Measurements from ENCODE around the gene TRAF1.

The TRAF1 gene

DNA sequence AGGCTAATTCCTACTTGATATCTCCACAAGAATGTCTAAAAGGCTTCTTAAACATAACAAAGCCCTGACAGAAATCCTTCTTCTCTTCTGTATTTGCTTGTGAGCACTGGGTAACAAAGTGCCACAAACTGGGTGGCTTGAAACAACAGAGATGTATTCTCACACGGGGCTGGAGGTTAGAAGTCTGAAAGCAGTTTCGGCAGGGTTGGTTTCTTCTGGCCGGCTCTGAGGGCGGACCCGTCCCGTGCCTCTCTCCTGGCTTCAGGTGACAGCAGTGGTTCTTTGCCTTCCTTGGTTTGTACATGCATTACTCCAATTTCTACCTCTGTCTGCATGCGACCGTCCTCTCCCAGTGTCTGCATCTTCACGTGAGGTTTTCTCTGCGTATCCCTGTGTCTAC, 14.0 kb upstream of the TRAF1 start:
- DNase-seq (ENCODE audit: low read depth in 2 of 2) = no peak

DNA sequence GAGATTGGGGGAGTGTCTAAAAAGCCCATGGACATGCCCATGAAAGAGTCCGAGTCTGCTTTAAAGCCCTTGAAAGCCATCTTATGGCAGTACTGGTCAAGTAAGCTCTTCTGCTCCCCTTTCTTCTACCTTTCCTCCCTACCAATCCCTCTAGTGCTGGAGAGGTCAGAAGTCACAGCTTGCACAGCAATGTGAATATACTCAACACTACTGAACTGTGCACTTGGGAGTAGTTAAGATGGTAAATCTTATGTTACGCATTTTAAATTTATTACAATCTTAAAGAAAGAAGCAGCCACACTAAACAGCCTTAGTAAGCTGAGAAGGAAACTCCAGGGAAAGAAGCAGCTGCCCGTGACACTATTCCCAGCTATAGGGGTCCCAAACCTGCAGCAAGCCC, 12.3 kb upstream of the TRAF1 start:
- DNase-seq (ENCODE audit: low read depth in 2 of 2) = no peak

GRCh38 chr9:120937596-120937995, 11.0 kb upstream of the TRAF1 start:
- DNase-seq (ENCODE audit: low read depth in 2 of 2) = no peak

- DNase-seq (ENCODE audit: low read depth in 2 of 2) = no peak
Measured at GRCh38 chr9:120937127-120937526, 10.5 kb upstream of the TRAF1 start.

DNA sequence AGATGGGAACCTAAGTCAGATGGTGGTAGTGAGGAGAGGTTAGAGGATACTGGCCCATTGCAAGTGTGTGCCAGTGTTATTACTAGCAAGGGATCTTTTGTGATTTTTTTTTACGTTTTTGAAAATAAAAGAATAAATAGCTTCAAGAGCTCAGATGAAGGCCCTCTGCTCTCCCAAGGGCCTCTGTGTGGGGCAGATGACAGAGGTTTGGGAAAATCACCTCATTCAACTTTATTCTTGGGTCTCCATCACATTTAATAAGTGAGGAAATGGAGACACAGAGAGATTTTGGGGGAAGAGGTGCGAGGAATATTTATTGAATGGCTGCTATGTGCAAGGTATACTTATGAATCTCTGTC, 10.1 kb upstream of the TRAF1 start:
- no peak for DNase-seq (ENCODE audit: low read depth in 2 of 2)

GRCh38 chr9:120936011-120936763, 9.6 kb upstream of the TRAF1 start:
- DNase-seq (ENCODE audit: low read depth in 2 of 2) = peak; percentile 80 to 82

- no peak for DNase-seq (ENCODE audit: low read depth in 2 of 2)
Measured at GRCh38 chr9:120935383-120935857, 8.8 kb upstream of the TRAF1 start.

DNA sequence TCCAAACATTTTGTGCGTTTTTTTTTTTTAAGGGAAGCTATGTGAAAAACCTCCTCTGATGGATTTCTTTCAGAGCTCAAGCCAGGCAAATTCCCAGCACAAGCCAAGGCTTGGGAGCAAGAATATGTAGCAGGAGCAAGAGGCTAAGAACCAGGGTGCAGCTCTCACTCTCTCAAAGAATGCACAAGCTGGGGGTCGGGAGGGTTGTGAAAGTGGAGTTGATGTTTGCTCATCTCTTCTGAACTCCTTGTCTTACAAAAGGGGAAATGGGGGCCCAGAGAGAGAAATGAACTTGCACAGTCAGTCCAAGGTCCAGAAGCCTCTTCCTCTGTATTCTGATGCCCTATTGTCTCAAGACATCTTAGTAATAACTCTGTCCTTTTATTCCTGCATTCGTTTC, 7.7 kb upstream of the TRAF1 start:
- DNase-seq (ENCODE audit: low read depth in 2 of 2) = no peak

DNA sequence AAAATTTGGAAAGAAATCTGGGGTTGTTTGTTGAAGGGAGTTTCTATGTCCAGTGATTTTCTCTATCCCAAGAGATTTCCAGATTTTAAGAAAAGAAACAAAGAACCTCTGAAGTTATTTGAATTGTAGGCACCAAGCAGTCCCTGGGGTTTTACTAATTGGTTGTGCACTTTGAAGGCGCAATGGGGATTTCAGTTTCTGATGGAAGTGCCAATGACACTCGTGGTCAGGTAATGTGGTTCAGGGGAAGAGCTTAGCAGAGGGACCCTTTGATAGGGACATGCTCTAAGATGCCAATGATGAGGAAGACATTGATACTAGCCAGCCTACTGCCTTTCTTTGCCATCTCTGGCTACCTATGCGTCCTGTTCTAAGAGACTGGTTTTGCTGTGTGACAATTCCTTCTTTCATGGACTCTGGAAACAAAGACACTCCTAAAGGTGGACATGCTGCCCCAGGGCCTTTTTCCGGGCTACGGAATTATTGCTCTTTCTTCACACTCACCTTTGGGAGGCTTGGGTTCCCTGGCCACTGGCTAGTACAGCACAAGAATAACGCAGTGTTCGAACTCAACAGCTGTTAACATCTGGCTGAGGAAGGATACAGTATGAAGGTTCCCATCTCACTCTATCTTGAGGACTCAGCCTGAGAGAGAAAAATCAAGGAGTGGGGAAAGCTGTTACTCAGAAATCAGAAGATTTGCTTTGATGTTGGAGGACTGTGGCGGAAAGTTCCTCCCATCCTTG, 6.9 kb upstream of the TRAF1 start:
- DNase-seq (ENCODE audit: low read depth in 2 of 2) = no peak

- no peak for DNase-seq (ENCODE audit: low read depth in 2 of 2)
Measured at GRCh38 chr9:120932086-120932823, 5.7 kb upstream of the TRAF1 start.

DNA sequence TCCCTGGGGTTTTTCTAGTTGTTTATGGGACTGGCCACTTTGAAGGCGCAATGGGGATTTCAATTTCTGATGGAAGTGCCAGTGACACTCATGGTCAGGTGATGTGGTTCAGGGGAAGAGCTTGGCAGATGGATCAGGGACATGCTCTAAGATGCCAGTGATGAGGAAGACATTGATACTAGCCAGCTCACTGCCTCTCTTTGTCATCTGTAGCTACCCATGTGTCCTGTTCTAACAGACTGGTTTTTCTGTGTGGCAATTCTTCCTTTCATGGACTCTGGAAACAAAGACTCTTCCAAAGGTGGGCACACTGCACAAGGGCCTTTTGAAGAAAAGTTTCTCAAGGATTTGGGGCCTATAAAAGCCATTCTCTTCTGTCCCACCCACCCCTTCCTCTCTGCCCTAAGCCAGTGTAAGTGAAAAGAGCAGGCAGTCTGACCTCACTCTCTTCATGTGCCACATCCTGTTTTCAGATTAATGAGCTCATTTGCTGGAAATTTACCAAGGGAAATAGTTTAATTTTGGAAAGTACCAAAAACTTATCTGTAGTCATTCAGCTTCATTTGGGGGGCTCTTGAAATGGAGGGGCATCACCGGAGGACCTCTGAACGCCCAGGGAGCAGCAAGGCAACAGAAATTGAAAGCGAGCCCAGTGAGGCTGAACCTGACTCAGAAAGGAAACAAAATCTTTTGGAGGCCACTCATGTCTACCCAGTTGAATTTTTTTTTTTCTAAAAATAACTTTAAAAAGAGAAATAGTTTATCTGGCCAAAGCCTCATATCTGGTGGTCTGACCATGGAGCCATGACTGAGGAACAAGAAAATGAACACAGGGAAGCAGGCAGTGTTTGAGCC, 4.9 kb upstream of the TRAF1 start:
- DNase-seq (ENCODE audit: low read depth in 2 of 2) = peak; percentile 57 to 65

DNA sequence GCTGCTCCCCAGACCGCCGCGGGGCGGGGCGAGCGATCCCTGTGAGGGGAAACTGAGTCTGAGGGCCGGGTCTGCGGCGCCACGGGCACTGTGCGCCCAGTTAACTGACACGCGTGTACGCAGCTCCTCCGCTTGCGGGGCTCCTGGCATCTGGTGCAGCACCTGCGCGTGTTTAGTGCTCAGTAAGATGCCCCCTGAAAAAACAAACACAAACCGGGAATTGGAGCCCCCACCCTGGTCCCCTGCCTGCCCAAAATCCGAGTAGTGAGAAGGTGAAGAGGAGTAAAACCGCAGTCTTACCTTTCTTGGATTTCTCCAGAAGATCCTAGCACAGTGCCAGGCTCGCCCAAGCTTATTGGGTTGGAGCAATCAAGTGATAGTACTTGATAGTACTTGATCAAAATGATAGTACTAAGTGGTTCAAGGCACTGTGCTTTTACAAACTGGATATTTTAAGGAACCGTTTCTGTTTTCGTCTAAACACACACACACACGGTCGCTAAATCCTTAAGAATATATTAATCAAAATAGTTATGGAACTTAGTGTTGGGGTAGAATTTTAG, 2.7 kb upstream of the TRAF1 start:
- no peak for DNase-seq (ENCODE audit: low read depth in 2 of 2)

GRCh38 chr9:120928483-120929228, 2.1 kb upstream of the TRAF1 start:
- DNase-seq (ENCODE audit: low read depth in 2 of 2) = peak; percentile 67 to 76

DNA sequence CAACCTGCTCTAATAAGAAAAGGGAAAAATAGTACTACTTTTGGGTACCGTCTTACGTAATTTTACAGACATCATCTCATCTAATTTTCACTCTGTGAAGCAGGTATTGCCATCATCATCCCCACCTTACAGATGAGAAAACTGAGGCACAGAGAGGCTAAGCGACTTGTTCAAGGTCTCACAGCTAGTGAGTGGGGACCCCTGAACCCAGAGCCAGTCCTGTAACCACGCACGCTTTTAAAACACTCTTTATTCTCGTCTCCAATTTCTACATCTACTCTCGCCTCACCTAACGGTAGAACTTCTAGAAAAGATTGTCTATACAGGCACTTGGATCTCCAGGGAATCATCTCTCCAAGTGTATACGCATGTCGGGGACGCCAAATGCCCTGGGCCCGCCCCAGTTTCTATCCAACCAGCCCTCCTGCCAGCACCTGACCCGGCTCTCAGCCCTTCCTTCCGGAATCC, 1.5 kb upstream of the TRAF1 start:
- DNase-seq (ENCODE audit: low read depth in 2 of 2) = no peak

DNA sequence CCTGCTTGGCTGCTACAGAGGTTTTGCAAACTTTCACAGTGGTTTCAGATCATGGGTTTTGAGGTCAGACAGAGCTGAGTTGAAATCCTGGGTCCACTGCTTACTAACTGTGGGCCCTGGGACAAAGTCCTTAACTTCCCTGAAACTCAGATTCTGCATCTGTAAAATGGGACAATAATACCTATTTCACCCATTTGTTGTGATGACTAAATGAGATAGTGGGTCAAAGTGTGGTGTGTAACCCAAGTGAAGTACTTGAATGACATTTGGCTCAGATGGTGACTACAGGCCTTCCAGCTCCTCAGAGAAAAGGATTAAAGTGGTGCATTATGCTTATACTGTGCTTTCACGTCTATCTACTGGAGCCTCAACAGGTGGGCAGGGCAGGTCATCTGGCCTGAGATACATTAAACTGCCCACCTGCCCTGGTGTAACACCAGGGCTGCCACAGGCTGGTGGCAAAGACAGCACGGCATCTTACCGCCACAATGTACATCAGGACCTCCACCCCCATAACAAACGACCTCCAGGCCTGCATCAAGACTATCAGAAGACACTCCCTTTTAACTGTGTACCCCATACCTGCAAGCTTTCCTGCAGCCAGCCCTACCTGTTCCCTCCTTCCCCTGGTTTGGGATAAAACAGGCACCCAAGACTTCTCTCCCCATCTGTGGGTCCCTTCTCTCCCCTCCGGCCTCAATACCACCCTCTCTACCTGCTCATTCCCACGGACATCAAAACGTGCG, 846 bp upstream of the TRAF1 start:
- no peak for DNase-seq (ENCODE audit: low read depth in 2 of 2)

DNA sequence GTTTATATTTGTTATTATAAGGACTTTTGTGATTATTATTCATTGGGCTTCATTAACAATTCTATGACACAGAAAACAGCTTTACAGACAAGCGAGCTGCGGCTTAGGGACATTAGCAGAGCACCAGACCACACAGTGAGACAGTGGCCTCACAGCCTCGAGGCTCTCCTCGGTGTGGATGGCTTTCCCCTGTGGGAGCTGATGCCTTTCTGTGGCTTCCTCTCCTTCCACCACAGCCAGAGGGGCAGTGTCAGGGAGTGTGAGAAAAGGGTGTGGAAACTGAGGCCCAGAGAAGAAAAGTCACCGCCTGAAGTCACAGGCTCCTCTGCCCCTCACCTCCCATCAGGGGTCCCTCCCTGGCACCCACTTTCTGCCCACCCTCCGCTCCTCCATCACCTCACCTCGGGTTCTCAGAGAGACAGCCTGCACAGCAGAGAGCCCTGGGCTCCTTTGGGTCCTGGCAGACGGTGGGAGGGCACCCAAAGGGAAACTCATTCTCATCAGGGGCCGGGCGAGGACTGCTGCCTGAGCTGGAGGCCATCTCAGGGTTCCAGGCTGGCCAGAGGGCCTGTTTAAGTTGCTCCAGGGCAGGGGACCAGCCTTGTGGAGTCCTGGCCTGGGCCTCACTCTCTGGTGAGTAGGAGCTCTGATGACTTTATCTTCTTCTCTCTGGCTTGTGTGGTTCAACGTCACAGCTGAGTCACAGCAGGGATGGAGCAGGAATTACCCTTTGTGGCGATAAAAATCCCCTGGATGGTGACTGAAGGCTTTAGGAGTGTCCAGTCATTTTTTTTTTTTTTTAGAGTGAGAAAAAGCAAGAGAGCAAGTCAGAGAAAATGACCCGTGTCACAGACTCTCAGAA, 830 bp downstream of the TRAF1 start:
- peak; percentile 78 to 84 for DNase-seq (ENCODE audit: low read depth in 2 of 2)

DNA sequence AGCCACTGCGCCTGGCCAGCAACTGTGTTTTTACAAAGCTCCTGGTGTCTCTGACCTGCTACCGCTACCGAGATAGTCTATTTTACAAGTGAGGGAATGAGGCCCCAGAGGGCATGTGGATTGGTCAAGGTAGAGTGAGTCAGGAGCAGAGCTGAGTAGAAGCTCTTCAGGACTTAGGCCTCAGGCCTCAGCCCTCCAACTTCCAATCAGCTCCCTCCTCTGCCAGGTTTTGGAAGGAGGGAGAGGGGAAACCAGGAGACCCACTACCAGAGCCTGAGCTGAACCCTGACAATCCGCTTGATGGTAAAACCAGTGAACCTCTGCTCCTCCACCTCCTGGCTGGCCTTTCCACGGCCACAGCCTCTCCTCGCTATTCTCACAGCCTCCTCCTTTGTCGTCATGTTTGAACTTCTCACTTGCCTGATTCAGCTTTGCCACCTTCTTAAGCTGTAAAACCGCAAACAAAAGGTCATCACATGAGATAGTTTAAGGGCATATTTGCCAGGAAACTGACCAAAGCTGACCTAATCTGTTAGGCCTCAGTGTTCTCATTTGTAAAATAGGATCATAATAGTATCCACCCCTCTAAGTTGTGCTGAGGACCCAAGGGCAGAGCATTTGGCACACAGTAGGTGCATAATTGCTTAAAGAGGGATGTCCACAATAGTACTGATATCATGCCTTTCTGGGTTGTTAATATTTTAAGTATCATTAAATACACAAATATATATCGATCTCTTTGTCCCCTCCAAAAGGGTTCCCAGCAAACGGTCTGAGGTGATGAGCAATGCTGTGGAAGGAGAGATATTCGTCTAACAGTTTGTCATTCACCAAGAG, 1.7 kb downstream of the TRAF1 start:
- no peak for DNase-seq (ENCODE audit: low read depth in 2 of 2)
